ENCODE results near the gene GET4. TPM values are rescaled to one million over a fixed set of nuclear protein-coding genes. Genes with fewer than 3 reads are reported as not detected.

The GET4 gene
- total RNA-seq, 4 donors from 2014 or later = 24.6 to 40.8 (median 30.0) TPM

DNA sequence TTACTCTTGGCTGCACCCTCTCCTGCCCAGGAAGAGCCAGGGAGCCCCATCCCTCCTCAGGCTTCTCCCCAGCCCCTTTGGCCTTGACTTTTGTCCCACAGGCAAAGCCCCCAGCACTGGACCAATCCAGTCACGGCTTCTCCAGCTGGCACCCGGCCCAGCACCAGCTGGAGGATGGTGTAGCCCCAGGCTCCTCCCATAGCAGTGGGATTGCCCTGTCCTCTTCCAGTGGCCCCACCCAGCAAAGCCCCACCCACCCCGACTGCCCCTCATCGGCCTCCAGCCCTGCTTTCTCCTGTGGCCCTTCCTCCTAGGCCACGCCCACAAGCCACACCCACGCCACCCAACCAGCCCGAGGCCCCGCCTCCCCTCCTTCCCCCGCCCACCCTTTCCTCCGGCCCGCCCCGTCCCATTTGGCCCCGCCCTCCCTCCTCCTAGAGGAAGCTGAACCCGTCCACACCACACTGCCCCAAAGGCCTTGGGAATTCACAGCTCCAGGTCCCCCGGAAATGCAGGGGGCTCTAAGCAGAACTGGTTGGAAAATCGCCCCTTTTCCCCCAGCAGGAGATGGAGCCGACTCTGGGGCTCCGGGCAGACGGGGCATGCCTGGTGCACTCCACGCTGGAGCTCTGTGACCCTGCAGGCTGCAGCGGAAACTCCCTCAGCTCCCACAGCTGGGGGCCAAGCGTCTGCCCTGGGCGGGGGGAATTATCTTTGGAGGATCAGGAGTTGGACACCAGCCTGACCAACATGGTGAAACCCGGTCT lies 25.2 kb downstream of the GET4 start:
- TF ChIP-seq POLR2A (IDR thresholded peaks at IDR 0.05) = no peak
- TF ChIP-seq, protein P1, sequence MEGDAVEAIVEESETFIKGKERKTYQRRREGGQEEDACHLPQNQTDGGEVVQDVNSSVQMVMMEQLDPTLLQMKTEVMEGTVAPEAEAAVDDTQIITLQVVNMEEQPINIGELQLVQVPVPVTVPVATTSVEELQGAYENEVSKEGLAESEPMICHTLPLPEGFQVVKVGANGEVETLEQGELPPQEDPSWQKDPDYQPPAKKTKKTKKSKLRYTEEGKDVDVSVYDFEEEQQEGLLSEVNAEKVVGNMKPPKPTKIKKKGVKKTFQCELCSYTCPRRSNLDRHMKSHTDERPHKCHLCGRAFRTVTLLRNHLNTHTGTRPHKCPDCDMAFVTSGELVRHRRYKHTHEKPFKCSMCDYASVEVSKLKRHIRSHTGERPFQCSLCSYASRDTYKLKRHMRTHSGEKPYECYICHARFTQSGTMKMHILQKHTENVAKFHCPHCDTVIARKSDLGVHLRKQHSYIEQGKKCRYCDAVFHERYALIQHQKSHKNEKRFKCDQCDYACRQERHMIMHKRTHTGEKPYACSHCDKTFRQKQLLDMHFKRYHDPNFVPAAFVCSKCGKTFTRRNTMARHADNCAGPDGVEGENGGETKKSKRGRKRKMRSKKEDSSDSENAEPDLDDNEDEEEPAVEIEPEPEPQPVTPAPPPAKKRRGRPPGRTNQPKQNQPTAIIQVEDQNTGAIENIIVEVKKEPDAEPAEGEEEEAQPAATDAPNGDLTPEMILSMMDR (IDR thresholded peaks at IDR 0.05 in 4 of 5, conservative IDR thresholded peaks at IDR 0.05 in 1 of 5) = no peak
- DNase-seq (peak; percentile 49 to 62), ATAC-seq (peak; percentile 28 to 37)
- in situ Hi-C loops (cut with MboI; ENCODE audit: low sequenced_read_pairs in 4 of 4) (no loop called here), intact Hi-C loops (cut with DNase I; ENCODE audit: low total_unique reads) (no loop called here)
- peaks cover 5 to 24% (median 16%) of the 10 kb centered on the region in 3 donors for H3K27me3 ChIP-seq
- H3K9me3 ChIP-seq = no peaks in the 10 kb centered on the region
- H3K4me3 ChIP-seq = no peak overlapping the region
- no peaks in the 10 kb centered on the region for H3K4me1 ChIP-seq
- peaks cover 0 to 8% of the 10 kb centered on the region in 2 donors for H3K36me3 ChIP-seq
- H3K27ac ChIP-seq = no peak overlapping the region

DNA sequence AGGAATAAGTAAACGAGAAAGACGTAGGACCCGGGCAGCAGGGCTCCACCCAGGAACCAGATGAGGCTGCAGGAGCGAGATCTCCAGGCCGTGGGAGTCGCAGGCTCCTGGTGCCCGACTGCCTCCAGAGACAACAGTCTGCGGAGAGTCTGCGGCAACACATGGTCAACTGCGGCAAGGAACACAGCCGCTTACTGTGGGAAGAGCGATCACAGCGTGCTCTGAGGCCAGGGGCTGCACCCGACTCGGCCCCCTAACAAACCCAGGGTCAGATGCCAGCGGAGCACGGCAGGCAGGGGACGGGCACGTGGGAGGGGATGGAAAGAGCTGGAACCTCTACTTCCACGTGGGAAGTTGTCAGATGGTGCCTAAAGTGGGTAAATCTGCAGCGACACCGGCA lies 26.6 kb downstream of the GET4 start:
- TF ChIP-seq, protein P1 (IDR thresholded peaks at IDR 0.05 in 4 of 5, conservative IDR thresholded peaks at IDR 0.05 in 1 of 5) = no peak
- TF ChIP-seq POLR2A (IDR thresholded peaks at IDR 0.05) = no peak
- Histone ChIP-seq H3K27me3 (peaks cover 5 to 32% (median 16%) of the 10 kb centered on the region in 3 donors), H3K4me3 (no peak overlapping the region), H3K9me3 (no peaks in the 10 kb centered on the region), H3K27ac (no peak overlapping the region), H3K4me1 (no peaks in the 10 kb centered on the region), H3K36me3 (no peaks in the 10 kb centered on the region)
- in situ Hi-C loops (cut with MboI; ENCODE audit: low sequenced_read_pairs in 4 of 4) = no loop called here
- intact Hi-C loops (cut with DNase I; ENCODE audit: low total_unique reads) = no loop called here
- ATAC-seq (no peak), DNase-seq (no peak)

DNA sequence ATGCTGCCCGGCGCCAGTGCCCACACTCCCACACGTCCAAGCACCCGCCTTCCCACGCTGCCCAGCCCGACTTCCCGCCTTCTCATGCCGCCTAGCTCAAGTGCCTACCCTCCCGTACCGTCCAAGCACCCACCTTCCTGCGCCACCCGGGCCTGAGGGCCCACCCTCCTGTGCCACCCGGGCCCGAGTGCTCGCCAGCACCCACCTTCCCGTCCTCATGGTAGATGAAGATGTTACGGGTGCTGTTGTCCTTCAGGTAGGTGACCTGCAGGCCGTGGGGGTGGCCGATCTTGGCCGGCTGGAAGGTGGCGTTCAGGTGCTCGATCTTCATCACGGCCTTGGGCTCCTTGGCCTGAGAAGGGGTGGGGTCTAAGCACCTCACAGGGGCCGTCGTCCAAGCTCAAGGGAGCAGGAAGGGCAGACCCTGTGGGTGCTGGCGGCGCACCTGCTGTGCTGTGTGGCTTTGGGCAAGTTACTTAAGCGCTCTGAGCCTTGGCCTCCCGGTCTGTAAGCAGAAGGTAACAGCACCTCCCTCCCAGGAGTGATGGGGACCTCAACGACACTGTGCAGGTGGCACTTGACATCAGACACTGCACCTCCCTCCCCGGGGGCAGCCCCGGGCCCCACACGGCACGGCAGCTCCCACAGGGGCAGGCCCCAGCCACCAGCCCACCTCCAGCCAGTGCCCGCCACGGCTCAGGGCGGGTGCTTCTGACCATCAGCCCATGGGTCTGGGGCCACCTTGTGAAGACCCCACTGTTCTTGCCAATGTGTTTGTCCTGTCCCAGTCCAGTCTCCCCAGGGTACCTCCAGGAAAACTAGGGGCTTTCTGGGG lies 27.8 kb downstream of the GET4 start:
- H3K36me3 ChIP-seq = no peaks in the 10 kb centered on the region
- DNase-seq = no peak
- intact Hi-C loops (cut with DNase I; ENCODE audit: low total_unique reads) (no loop called here), in situ Hi-C loops (cut with MboI; ENCODE audit: low sequenced_read_pairs in 4 of 4) (no loop called here)
- no peak for TF ChIP-seq POLR2A (IDR thresholded peaks at IDR 0.05)
- TF ChIP-seq, protein P1 (IDR thresholded peaks at IDR 0.05 in 4 of 5, conservative IDR thresholded peaks at IDR 0.05 in 1 of 5) = no peak
- H3K9me3 ChIP-seq = no peaks in the 10 kb centered on the region
- H3K4me3 ChIP-seq = peak overlapping the region in 1 of 4 donors; percentile 14
- H3K27me3 ChIP-seq = peaks cover 5 to 33% (median 16%) of the 10 kb centered on the region in 3 donors
- no peak for ATAC-seq
- H3K27ac ChIP-seq = no peak overlapping the region
- no peaks in the 10 kb centered on the region for H3K4me1 ChIP-seq

DNA sequence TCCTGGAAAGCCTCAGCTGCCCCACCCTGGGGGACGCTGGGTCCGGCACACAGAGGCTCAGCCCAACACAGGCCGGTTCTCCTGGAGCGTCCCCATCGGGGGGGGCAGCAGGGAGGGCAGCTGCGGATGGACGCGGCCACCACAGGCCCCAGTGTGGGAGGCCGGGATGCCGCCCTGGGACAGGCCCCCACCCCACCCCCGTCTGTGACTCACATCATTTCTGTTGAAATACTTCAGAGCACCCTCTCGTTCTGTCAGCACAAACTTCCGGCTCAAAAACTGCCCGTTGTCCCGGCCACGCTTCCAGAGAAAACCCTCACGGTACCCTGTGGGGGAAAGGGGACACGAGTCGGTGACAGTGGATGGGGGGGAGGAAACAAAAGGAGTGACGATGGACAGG lies 28.5 kb downstream of the GET4 start:
- no peak for ATAC-seq
- H3K36me3 ChIP-seq = no peaks in the 10 kb centered on the region
- H3K27ac ChIP-seq = no peak overlapping the region
- peaks cover 9 to 33% (median 16%) of the 10 kb centered on the region in 3 donors for H3K27me3 ChIP-seq
- H3K9me3 ChIP-seq = no peaks in the 10 kb centered on the region
- intact Hi-C loops (cut with DNase I; ENCODE audit: low total_unique reads) = no loop called here
- no peak for TF ChIP-seq POLR2A (IDR thresholded peaks at IDR 0.05)
- TF ChIP-seq, protein P1 (IDR thresholded peaks at IDR 0.05 in 4 of 5, conservative IDR thresholded peaks at IDR 0.05 in 1 of 5) = no peak
- peak overlapping the region in 1 of 4 donors; percentile 14 for H3K4me3 ChIP-seq
- H3K4me1 ChIP-seq = no peaks in the 10 kb centered on the region
- in situ Hi-C loops (cut with MboI; ENCODE audit: low sequenced_read_pairs in 4 of 4) = no loop called here
- DNase-seq = no peak
